K562 (cell line): ENCODE data around the gene RYR1. TPM values are rescaled to one million over a fixed set of nuclear protein-coding genes. Genes with fewer than 3 reads are reported as not detected.

Experiments used
- CAMTA2 ChIP-seq: fragments of 250-450 bp; sonication (Bioruptor Pico); conservative IDR thresholded peaks from 2 replicates; pipeline ENCODE4 v1.5.1; 2022
- ELF2 ChIP-seq: fragments of 250-450 bp; sonication (Bioruptor Pico); IDR thresholded peaks from 2 replicates; pipeline ENCODE4 v1.5.0; 2021; ENCODE audit warnings: mild to moderate bottlenecking
- FOS ChIP-seq: IDR thresholded peaks from 3 replicates; pipeline ENCODE4 v1.6.1; 2011; ENCODE audit not compliant: insufficient read length; ENCODE audit errors: extremely low read depth
- HNRNPK ChIP-seq: fragments of 200-400 bp; formaldehyde crosslinking; IDR thresholded peaks from one replicate; pipeline ENCODE4 v1.6.1; 2018; ENCODE audit warnings: mild to moderate bottlenecking, low read depth, low read length; ENCODE audit not compliant: poor library complexity, severe bottlenecking
- KAT7 ChIP-seq: sonication (generic); formaldehyde crosslinking; IDR thresholded peaks from 2 replicates; pipeline ENCODE4 v1.8.0; 2022; ENCODE audit warnings: missing genetic modification reagents, mild to moderate bottlenecking, borderline replicate concordance
- NCOR1 ChIP-seq: fragments of 450-650 bp; IDR thresholded peaks from 2 replicates; pipeline ENCODE4 v1.6.1; 2016; ENCODE audit warnings: mild to moderate bottlenecking, moderate library complexity
- PCBP1 ChIP-seq: fragments of 200-400 bp; formaldehyde crosslinking; IDR thresholded peaks from 2 replicates; pipeline ENCODE4 v1.6.1; 2018; ENCODE audit warnings: mild to moderate bottlenecking, low read depth, low read length; ENCODE audit not compliant: poor library complexity, severe bottlenecking
- RAD21 ChIP-seq, 2 experiments: fragments of 250-450 bp in 1 of 2; fragments of 450-650 bp in 1 of 2; sonication (Bioruptor Pico) in 1 of 2; formaldehyde crosslinking in 1 of 2; IDR thresholded peaks in 1 of 2; conservative IDR thresholded peaks in 1 of 2; 2 replicates each; pipeline versions ENCODE4 v1.4.0 to v1.8.0; 2020 to 2022; ENCODE audit warnings: mild to moderate bottlenecking in 2 of 2, moderate library complexity in 1 of 2
- RBM22 ChIP-seq: fragments of 200-400 bp; formaldehyde crosslinking; IDR thresholded peaks from 2 replicates; pipeline ENCODE4 v1.6.1; 2018; ENCODE audit warnings: low read length, low read depth; ENCODE audit not compliant: poor library complexity, severe bottlenecking
- SIN3A ChIP-seq, 2 experiments: fragments of 150-350 bp in 1 of 2; IDR thresholded peaks; 2 replicates each; pipeline ENCODE4 v1.6.1; 2011 to 2016; ENCODE audit warnings: borderline replicate concordance in 2 of 2, low read depth in 2 of 2, low read length in 2 of 2, mild to moderate bottlenecking in 2 of 2, moderate library complexity in 2 of 2; ENCODE audit not compliant: control insufficient read depth in 1 of 2
- SLC30A9 ChIP-seq: fragments of 250-450 bp; sonication (Bioruptor Pico); IDR thresholded peaks from 2 replicates; pipeline ENCODE4 v1.8.0; 2022; ENCODE audit warnings: mild to moderate bottlenecking, moderate library complexity
- XRCC3 ChIP-seq: fragments of 450-650 bp; IDR thresholded peaks from 2 replicates; pipeline ENCODE4 v1.6.1; 2017; ENCODE audit warnings: mild to moderate bottlenecking, moderate library complexity
- ZFPM2 ChIP-seq: fragments of 250-450 bp; sonication (Bioruptor Pico); IDR thresholded peaks from 2 replicates; pipeline ENCODE4 v1.5.1; 2022; ENCODE audit warnings: mild to moderate bottlenecking
- ZNF282 ChIP-seq: sonication (generic); formaldehyde crosslinking; IDR thresholded peaks from 2 replicates; pipeline ENCODE4 v1.8.1; 2023; ENCODE audit warnings: missing genetic modification reagents
- ZNF668 ChIP-seq: fragments of 250-450 bp; sonication (Bioruptor Pico); IDR thresholded peaks from 2 replicates; pipeline ENCODE4 v1.8.0; 2022; ENCODE audit warnings: mild to moderate bottlenecking, inconsistent platforms
- ZNF699 ChIP-seq: fragments of 250-450 bp; sonication (Bioruptor Pico); IDR thresholded peaks from 2 replicates; pipeline ENCODE4 v1.8.0; 2021; ENCODE audit warnings: mild to moderate bottlenecking, moderate library complexity; ENCODE audit not compliant: insufficient replicate concordance
- polyA plus RNA-seq, 8 experiments: library from polyadenylated mRNA; depleted of rRNA in 4 of 8; stranded (reverse) in 5 of 8; unstranded in 3 of 8; fragments of >200 nt; fragmentation: Nextera tagmentation in 2 of 8; fragmentation: Illumina TruSeq in 1 of 8; extraction: Ambion mirVana in 2 of 8; extraction: Trizol in 1 of 8; gene quantifications; 2 replicates each; pipeline versions ENCODE4 v1.2.1 to v1.2.3, GENCODE V29; 2011 to 2014; ENCODE audit warnings: inconsistent platforms in 1 of 8, missing spikeins in 1 of 8
- total RNA-seq, 7 experiments: library from RNA; depleted of rRNA in 6 of 7; stranded (reverse); fragments of >200 nt in 6 of 7; fragmentation: Illumina TruSeq in 2 of 7; extraction: Trizol in 2 of 7; gene quantifications; 2 replicates each; pipeline versions ENCODE4 v1.2.1 to v1.2.3, GENCODE V29; 2011 to 2021; ENCODE audit warnings: low replicate concordance in 1 of 7
- TF ChIP-seq, protein P1 (sequence below): fragments of 250-450 bp; sonication (Bioruptor Pico); IDR thresholded peaks from 2 replicates; pipeline ENCODE4 v1.8.0; 2021; ENCODE audit warnings: borderline replicate concordance, mild to moderate bottlenecking, moderate library complexity; ENCODE audit not compliant: poor library complexity, severe bottlenecking
- TF ChIP-seq, protein P2 (sequence below): sonication (generic); formaldehyde crosslinking; IDR thresholded peaks from 2 replicates; pipeline ENCODE4 v1.8.0; 2022; ENCODE audit warnings: mild to moderate bottlenecking, missing genetic modification reagents
- TF ChIP-seq, protein P3 (sequence below): sonication (generic); formaldehyde crosslinking; IDR thresholded peaks from 2 replicates; pipeline ENCODE4 v1.8.0; 2022; ENCODE audit warnings: missing genetic modification reagents, mild to moderate bottlenecking, borderline replicate concordance
- TF ChIP-seq, protein P4 (sequence below): fragments of 450-650 bp; IDR thresholded peaks from 2 replicates; pipeline ENCODE4 v1.7.1; 2018; ENCODE audit warnings: mild to moderate bottlenecking, low read depth; ENCODE audit not compliant: partially characterized antibody

RYR1 gene
- total and polyA plus RNA-seq, 9 of the 15 experiments (the other 6 are each of a cell fraction or from before 2014, with no cell fraction given) = 0.11 to 7.4 (median 3.7) TPM

DNA sequence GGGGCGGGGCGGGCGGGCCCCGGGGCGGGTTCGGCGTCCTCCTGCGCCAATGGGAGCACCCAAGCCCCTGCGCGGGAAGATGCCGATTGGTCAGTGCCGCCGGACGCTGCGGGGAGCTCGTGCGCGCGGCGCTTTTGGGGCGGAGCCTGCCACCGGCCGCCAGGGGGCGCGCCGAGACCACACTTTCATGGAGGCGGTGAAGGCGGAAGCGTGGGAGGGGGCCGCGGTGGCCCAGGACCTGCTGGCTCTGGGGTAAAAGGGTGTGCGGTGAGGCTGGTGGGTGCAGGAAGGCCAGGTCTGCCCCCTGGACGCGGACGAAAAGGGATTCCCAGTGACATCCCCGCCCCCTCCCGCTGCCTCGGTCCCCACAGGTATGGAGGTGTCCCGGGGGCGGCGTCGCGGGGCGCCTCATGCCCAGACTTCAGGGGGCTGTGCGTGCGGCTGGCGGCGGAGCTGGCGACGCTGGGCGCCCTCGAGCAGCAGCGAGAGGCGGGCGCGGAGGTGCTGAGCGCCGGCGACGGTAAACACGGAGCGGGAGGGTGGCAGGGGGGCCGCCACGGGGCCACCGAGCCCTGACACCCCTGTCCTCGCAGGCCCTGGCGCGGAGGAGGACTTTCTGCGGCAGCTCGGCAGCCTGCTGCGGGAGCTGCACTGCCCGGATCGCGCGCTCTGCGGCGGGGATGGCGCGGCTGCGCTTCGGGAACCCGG, 30.4 kb upstream of the RYR1 start, which contains the start of gene FAM98C (continued):
- peak; percentile 65; the same call in 1 of the 2 replicates for TF ChIP-seq ZNF282
- peak; percentile 85 for TF ChIP-seq ELF2 (CRISPR knock-in tag)
- TF ChIP-seq, protein P1, sequence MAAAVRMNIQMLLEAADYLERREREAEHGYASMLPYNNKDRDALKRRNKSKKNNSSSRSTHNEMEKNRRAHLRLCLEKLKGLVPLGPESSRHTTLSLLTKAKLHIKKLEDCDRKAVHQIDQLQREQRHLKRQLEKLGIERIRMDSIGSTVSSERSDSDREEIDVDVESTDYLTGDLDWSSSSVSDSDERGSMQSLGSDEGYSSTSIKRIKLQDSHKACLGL (CRISPR knock-in tag) = no peak
- TF ChIP-seq, protein P2, sequence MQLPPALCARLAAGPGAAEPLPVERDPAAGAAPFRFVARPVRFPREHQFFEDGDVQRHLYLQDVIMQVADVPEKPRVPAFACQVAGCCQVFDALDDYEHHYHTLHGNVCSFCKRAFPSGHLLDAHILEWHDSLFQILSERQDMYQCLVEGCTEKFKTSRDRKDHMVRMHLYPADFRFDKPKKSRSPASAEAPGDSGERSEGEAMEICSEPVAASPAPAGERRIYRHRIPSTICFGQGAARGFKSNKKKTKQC (CRISPR knock-in tag) = peak; percentile 28; the same call in 1 of the 2 replicates
- TF ChIP-seq SIN3A (IDR thresholded peaks at IDR 0.05; ENCODE audit: borderline replicate concordance in 2 of 2, control insufficient read depth in 1 of 2, low read depth in 2 of 2, low read length in 2 of 2) = peak; percentile 31 to 69; a peak in 2 of 4 replicates
- no peak for TF ChIP-seq HNRNPK
- 0 out of 2 replicates have a peak, but pooled peaks have one; percentile 60 for TF ChIP-seq ZFPM2 (CRISPR knock-in tag)
- no peak for TF ChIP-seq ZNF699 (CRISPR knock-in tag)
- TF ChIP-seq FOS = peak; percentile 86
- TF ChIP-seq, protein P3, sequence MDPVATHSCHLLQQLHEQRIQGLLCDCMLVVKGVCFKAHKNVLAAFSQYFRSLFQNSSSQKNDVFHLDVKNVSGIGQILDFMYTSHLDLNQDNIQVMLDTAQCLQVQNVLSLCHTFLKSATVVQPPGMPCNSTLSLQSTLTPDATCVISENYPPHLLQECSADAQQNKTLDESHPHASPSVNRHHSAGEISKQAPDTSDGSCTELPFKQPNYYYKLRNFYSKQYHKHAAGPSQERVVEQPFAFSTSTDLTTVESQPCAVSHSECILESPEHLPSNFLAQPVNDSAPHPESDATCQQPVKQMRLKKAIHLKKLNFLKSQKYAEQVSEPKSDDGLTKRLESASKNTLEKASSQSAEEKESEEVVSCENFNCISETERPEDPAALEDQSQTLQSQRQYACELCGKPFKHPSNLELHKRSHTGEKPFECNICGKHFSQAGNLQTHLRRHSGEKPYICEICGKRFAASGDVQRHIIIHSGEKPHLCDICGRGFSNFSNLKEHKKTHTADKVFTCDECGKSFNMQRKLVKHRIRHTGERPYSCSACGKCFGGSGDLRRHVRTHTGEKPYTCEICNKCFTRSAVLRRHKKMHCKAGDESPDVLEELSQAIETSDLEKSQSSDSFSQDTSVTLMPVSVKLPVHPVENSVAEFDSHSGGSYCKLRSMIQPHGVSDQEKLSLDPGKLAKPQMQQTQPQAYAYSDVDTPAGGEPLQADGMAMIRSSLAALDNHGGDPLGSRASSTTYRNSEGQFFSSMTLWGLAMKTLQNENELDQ (CRISPR knock-in tag) = no peak
- no peak for TF ChIP-seq XRCC3
- peak; percentile 74 for TF ChIP-seq PCBP1
- TF ChIP-seq RBM22 = peak; percentile 52
- TF ChIP-seq KAT7 = no peak
- TF ChIP-seq ZNF668 (CRISPR knock-in tag) = no peak
- TF ChIP-seq SLC30A9 (CRISPR knock-in tag) = no peak
- peak; percentile 94 to 96 for TF ChIP-seq RAD21 (CRISPR knock-in tag; conservative IDR thresholded peaks at IDR 0.05 in 1 of 2, IDR thresholded peaks at IDR 0.05 in 1 of 2)
- no peak for TF ChIP-seq CAMTA2 (CRISPR knock-in tag)
- TF ChIP-seq NCOR1 = no peak
- TF ChIP-seq, protein P4, sequence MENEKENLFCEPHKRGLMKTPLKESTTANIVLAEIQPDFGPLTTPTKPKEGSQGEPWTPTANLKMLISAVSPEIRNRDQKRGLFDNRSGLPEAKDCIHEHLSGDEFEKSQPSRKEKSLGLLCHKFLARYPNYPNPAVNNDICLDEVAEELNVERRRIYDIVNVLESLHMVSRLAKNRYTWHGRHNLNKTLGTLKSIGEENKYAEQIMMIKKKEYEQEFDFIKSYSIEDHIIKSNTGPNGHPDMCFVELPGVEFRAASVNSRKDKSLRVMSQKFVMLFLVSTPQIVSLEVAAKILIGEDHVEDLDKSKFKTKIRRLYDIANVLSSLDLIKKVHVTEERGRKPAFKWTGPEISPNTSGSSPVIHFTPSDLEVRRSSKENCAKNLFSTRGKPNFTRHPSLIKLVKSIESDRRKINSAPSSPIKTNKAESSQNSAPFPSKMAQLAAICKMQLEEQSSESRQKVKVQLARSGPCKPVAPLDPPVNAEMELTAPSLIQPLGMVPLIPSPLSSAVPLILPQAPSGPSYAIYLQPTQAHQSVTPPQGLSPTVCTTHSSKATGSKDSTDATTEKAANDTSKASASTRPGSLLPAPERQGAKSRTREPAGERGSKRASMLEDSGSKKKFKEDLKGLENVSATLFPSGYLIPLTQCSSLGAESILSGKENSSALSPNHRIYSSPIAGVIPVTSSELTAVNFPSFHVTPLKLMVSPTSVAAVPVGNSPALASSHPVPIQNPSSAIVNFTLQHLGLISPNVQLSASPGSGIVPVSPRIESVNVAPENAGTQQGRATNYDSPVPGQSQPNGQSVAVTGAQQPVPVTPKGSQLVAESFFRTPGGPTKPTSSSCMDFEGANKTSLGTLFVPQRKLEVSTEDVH = no peak
